Right cardiac atrium (tissue), 5 donors: ENCODE measurements around the gene WDR90. TPM values are rescaled to one million over a fixed set of nuclear protein-coding genes. Genes with fewer than 3 reads are reported as not detected.
A peak's percentile ranks its signal among the peaks of the same experiment; 100 is the strongest.

Experiments
- ATAC-seq, 2 donors: fragments of 200-7000 bp; cut with Tn5 transposase; one replicate each; pipeline versions ENCODE4 v1.8.0 to v1.9.1; 2020; ENCODE audit warnings: moderate library complexity in 2 of 2, mild to moderate bottlenecking in 1 of 2
- DNase-seq, 3 donors: peaks; one replicate each; pipeline ENCODE4 v3.0.0-alpha.2; 2020
- H3K27ac ChIP-seq: one replicate; pipeline ENCODE4 v1.5.1; 2013; ENCODE audit warnings: mild to moderate bottlenecking, low read length, control low read depth, moderate library complexity
- H3K27me3 ChIP-seq: one replicate; pipeline ENCODE4 v1.6.1; 2013; ENCODE audit not compliant: control insufficient read depth, insufficient read depth
- H3K4me1 ChIP-seq: one replicate; pipeline ENCODE4 v1.6.1; 2013; ENCODE audit warnings: low read length; ENCODE audit not compliant: control insufficient read depth, insufficient read depth
- H3K4me3 ChIP-seq: one replicate; pipeline ENCODE4 v1.5.1; 2013; ENCODE audit warnings: low read length, control low read depth
- H3K9me3 ChIP-seq: one replicate; pipeline ENCODE4 v1.6.1; 2013; ENCODE audit warnings: low read length; ENCODE audit not compliant: control insufficient read depth
- WGBS: extraction: QIAGEN DNeasy Blood & Tissue Kit; methylation state at CpG from one replicate; pipeline ENCODE4 v1.1.7; 2013; 5-methylcytosine and 5-hydroxymethylcytosine counted together
- intact Hi-C, 4 donors: fragments of 100-400 bp; cut with DNase I; formaldehyde crosslinking; loops; one replicate each; pipeline versions ENCODE4 v1.11.0 to v1.14.0; 2022 to 2023
- polyA plus RNA-seq: library from polyadenylated mRNA; stranded (reverse); fragments of 200-250 nt; gene quantifications from one replicate; pipeline ENCODE4 v1.2.3, GENCODE V29; 2013
- total RNA-seq, 4 donors: library from RNA; stranded (reverse); fragmentation: NEBNext Ultra II Directional; extraction: Animal tissue kit (Norgen Biotek cat#: 25700); gene quantifications; one replicate each; pipeline ENCODE4 v1.2.1, GENCODE V29; 2021
- donor health status: healthy with polysubstance abuse.
- donor health status: DM: no; HTN: yes; CAD: no.
- donor health status: DM: no; HTN: no; CAD: no.
- donor health status: DM: no; HTN: yes; CAD: no; lungs with severe emphysema.
- donor health status: DM: yes; HTN: yes; CAD: no.

The WDR90 gene
- total and polyA plus RNA-seq, 5 donors = 8.1 to 13.7 (median 11.9) TPM

DNA sequence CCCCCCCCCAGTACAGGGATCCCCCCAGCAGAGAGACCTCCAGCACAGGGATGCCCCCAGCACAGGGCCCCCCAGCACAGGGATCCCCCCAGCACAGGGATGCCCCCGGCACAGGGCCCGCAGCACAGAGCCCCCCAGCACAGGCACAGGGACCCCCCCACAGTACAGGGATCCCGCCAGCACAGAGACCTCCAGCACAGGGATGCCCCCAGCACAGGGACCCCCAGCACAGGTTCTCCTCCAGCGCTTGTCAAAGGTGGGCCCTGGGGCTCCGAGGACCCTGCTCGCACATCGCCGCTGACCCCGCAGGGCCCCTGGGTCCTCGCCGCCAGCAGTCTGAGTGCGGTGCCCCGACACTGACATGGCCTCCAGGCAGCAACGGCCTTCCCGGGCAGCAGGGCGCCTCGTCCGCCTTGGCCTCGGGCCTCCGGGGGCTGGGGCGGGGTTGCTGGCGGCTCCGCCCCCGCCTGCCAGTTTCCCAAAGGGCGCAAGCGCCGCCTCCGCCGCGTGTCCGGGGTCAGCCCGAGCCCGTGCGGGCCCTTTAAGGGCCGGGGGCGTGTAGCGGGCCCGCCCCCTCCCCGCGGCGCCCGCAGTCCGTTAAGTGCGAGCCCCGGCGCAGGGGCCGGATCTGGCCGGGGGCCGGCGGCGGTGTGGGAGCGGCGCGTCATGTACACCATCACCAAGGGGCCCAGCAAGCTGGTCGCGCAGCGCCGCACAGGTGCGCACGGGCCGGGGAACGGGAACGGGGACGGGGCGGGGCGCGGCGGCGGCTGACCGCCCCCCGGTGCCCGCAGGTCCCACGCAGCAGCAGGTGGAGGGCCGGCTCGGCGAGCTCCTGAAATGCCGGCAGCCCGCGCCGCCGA is 7.6 kb upstream of the WDR90 start, which contains the start of gene MCRIP2:
TSS of gene MCRIP2 (plus strand) at position 503 of the 863 bp plus-strand sequence. CDS start at position 667, 164 bp downstream.
- H3K27me3 ChIP-seq = no peaks in the 10 kb centered on the region
- DNase-seq (peak; percentile 89 to 96 (median 96)), ATAC-seq (peak; percentile 67 to 76)
- H3K27ac ChIP-seq = peak within 1 kb of the TSS; percentile 98
- H3K4me3 ChIP-seq = peak within 1 kb of the TSS; percentile 72
- intact Hi-C loops = no loop called here
- H3K4me1 ChIP-seq = peaks cover 3% of the 10 kb centered on the region
- H3K9me3 ChIP-seq = no peaks in the 10 kb centered on the region
- 2% methylated on average over 81 of the region's 81 CpGs for WGBS

DNA sequence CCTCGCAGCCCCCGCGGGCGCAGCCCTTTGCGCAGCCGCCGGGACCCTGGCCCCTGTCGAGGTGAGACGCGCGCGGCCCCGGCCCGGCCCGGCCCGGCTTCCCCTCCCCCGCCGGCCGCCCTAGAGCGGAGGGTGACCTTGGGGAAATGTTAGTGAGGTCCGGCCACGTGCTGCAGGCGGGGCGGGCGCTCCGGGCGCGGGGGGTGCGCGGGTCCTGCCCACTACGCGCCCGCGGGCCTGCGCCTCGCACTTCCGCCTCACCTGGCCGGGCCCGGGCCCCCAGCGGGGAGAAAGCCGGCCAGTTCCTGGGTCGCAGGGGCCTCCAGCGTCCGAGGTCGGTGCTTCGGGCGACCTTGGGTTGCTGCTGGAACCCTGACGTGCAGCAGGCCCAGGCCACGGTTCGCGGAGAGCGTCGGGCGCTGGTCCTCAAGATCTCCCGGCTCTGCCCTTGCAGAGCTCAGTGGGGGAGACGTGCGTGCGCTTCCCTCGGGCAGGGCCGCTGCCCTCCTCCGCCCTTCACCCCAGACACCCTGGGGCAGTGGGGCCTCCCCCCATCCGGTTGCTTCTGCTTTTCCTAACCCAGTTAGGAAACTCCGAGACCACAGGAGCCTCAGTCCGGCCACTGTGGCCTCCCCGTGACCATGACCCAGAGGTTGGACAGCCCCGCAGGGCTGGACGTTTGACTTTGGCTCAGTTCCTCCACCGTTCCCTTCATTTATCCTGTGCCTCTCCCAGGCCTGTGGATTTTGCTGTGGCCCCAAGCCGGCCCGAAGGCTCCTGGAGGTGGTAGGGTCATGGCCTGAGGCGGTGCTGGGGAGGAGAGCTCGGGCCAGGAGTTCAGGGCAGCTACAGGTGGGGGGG is 6.7 kb upstream of the WDR90 start:
- intact Hi-C loops = no loop called here
- ATAC-seq (peak; percentile 11 to 41), DNase-seq (peak in 2 of 3 donors; percentile 83 to 86)
- Histone ChIP-seq H3K9me3 (no peaks in the 10 kb centered on the region), H3K4me1 (peaks cover 2% of the 10 kb centered on the region), H3K27ac (peak overlapping the region; percentile 71), H3K27me3 (no peaks in the 10 kb centered on the region), H3K4me3 (peak overlapping the region; percentile 72)
- WGBS = 5% methylated on average over 72 of the region's 72 CpGs

DNA sequence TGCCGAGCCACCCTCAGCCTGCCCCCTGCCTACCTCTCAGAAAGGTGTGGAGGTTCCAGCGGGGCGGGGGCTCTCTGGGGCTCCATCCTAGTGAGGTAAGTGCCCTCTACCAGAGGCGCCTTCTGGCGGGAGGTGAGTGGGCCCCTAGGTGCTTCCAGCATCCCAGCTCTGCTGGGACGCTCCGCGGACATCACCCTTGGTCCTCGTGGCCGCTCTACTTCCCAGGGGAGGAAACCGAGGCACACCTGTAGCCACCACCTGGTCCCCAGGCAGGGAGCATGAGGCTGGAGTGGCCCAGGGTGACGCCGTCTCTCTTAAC is 6.2 kb upstream of the WDR90 start:
- no peak for DNase-seq
- WGBS = 86% methylated on average over 13 of the region's 13 CpGs

DNA sequence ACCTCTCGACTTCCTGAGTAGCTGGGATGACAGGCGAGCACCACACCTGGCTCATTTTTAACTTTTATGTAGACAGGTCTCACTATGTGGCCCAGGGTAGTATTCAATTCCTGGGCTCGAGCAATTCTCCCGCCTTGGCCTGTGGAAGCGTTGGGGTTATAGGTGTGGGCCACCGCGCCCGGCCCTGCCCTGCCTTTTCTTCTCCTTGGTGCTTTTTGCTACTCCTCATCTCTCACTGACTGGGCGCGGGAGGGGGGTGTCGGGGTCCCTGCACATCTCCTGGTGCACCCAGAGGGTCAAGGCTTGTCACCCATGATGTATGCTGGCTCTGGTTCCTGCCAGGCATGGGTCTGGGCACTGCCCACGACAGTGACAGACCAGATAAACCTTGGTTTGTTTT is 4.6 kb upstream of the WDR90 start:
- 86% methylated on average over 12 of the region's 12 CpGs for WGBS
- Histone ChIP-seq H3K27ac (no peak overlapping the region), H3K4me3 (no peak overlapping the region), H3K4me1 (peaks cover 3% of the 10 kb centered on the region), H3K9me3 (no peaks in the 10 kb centered on the region), H3K27me3 (no peaks in the 10 kb centered on the region)
- intact Hi-C loops = no loop called here
- DNase-seq (no peak), ATAC-seq (no peak)

More for the DNA sequence above, 6.2 kb upstream of the WDR90 start:
- Histone ChIP-seq H3K4me3 (peak overlapping the region; percentile 72), H3K27ac (peak overlapping the region; percentile 71), H3K4me1 (peaks cover 1% of the 10 kb centered on the region), H3K9me3 (no peaks in the 10 kb centered on the region), H3K27me3 (no peaks in the 10 kb centered on the region)
- intact Hi-C loops = no loop called here
- ATAC-seq = no peak

DNA sequence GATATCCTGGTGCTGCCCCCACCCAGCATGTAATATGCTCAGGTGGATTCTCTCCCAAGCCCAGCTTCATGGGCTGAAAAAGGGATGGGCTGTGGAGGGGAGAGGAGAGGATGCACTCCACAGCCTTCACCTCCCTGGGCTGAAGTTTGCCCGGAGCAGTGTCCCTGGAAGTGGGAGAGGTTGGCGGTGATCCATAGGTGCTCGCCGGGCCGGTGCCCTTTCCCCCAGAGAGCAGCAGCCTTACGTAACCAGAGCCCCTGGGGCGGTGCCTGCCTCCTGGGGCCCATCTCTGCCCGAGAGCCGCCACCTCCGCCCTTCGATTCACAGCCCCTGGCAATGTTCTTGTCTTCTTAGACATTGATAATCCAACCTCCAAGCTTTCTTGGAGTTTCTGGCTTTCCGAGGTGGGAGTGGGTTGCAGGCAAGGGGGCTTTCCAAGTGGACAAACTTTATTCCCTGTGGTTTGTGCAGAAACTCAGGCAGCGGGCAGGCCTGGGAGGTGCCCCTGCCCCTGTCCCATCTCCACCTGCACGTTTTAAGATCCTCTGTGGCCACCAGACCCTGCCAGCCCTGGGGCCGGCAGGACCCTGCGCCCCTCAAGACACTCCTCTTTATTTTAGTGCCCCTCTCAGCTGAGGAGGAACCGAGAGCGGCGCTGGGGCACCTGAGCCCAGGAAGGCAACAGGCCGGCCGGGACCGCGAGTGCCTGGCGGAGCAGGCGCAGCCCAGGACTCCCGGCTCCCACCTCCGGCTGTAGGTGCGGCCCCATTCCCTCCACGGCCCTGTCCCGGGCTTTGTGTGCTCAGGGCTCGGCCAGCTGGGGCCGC is 3.1 kb upstream of the WDR90 start:
- Histone ChIP-seq H3K27me3 (no peaks in the 10 kb centered on the region), H3K27ac (peak overlapping the region; percentile 22), H3K9me3 (no peaks in the 10 kb centered on the region), H3K4me3 (no peak overlapping the region), H3K4me1 (peaks cover 3% of the 10 kb centered on the region)
- no peak for DNase-seq
- ATAC-seq = no peak
- 72% methylated on average over 32 of the region's 32 CpGs for WGBS
- intact Hi-C loops = no loop called here

DNA sequence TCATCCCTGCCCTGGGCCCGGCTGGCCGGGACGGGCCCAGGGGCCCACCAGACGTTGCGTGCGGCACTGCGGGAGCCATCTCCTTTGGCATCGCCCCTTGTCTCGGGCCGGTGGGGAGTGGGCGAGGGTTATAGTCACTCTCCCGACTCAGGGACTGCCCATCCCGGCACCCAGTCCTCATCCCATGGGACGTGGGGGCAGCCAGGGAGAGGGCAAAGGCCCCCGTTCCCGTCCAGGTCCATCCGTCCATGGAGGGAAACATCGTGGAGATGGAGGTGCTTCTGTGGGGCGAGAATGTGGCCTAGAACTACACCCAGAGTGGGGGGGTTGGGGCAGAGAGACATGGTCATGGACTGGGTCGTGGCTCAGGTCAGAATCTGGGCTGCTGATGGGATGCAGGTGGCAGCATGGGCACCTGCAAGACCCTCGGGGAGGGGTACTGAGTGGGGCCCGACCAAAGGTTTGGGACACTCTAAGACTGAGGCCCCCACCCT is 2.4 kb upstream of the WDR90 start:
- ATAC-seq = no peak
- no peaks in the 10 kb centered on the region for H3K9me3 ChIP-seq
- H3K4me1 ChIP-seq = peaks cover 3% of the 10 kb centered on the region
- H3K4me3 ChIP-seq = no peak overlapping the region
- WGBS = 81% methylated on average over 22 of the region's 22 CpGs
- no peaks in the 10 kb centered on the region for H3K27me3 ChIP-seq
- no peak for DNase-seq
- H3K27ac ChIP-seq = peak overlapping the region; percentile 22
- intact Hi-C loops = no loop called here

DNA sequence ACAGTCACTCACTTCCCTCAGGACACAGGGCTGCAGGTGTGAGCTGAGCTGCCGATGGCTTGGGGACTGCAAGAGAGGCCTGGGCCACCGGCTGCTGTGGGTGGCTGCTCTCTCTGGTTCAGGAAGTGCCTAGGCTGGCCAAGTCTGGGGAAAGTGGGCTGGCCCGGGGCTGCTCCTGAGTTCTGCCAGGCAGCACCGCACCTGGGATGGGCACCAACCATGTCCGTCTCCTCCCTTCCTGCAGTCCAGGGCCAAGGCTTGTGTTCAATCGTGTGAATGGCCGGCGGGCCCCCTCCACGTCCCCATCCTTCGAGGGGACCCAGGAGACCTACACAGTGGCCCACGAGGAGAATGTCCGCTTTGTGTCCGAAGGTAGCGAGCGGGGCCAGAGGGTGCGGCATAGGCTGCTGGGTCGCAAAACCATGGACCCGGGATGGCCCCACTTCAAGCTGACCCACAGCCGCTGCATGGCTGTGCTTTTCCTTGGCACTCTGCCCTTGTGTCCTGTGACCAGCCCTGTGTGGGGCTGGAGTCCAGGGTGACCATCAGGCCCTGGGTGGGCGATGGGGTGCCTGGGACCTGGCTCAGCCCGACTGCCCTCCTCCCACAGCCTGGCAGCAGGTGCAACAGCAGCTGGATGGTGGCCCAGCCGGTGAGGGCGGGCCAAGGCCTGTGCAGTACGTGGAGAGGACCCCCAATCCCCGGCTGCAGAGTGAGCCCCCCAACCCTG is 1.8 kb upstream of the WDR90 start:
- peaks cover 3% of the 10 kb centered on the region for H3K4me1 ChIP-seq
- no peak for DNase-seq
- no peak overlapping the region for H3K4me3 ChIP-seq
- ATAC-seq = peak in 1 of 2 donors; percentile 1
- H3K27ac ChIP-seq = peak overlapping the region; percentile 22
- intact Hi-C loops = no loop called here
- no peaks in the 10 kb centered on the region for H3K27me3 ChIP-seq
- WGBS = 75% methylated on average over 25 of the region's 25 CpGs
- no peaks in the 10 kb centered on the region for H3K9me3 ChIP-seq

DNA sequence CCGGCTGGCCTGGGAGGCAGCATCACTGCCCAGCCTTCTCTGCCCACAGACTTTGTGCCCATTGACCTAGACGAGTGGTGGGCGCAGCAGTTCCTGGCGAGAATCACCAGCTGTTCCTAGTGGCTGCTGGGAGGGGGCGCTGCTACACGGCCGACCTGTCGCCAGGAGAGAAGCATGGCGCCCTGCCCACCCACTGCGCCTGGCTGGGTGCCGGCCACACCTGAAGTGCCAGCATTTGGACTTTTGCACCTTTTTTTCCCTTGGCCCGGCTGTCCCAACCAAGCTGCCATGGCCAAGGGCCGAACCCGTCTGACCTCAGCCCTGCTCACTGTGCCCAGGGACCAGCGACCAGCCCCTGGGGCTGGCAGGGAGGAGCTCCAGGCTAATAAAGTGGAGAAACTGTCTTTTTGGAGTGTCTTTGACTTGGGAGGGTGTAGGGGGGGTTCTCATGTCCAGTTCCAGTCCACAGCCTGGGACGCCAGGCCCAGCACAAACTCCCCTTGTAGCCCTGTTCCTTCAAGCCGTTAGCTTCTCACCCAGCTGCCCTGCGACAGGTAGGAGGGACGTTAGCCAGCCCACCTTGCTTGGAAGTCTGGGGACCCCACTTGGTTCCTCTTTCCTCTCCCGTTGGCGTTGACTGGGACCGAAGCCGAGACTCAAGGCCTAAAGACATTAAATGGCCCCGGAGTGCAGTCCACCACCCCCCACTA is 939 bp upstream of the WDR90 start:
- Histone ChIP-seq H3K4me3 (peak overlapping the region; percentile 51), H3K4me1 (peaks cover 3% of the 10 kb centered on the region), H3K27me3 (no peaks in the 10 kb centered on the region), H3K27ac (peak overlapping the region; percentile 13), H3K9me3 (no peaks in the 10 kb centered on the region)
- ATAC-seq = no peak
- DNase-seq = no peak
- 44% methylated on average over 24 of the region's 24 CpGs for WGBS
- intact Hi-C loops = no loop called here

DNA sequence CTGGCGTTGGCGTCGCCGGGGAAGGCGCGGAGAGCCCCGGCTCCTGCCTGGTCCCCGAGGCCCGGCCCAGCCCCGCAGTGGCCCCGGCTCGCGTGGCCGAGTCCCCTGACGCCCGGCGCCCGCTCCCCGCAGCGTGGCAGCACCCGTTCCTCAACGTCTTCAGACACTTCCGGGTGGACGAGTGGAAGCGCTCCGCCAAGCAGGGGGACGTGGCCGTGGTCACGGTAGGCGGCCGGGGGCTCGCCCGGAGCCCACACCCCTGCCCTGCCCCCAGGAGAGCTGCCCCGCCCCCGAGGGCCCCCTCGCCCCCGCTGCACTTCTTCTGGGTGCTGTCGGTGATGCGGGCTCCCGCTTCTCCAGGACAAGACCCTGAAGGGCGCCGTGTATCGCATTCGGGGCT is 466 bp downstream of the WDR90 start:
- ATAC-seq = no peak
- H3K27me3 ChIP-seq = no peaks in the 10 kb centered on the region
- H3K4me1 ChIP-seq = peaks cover 3% of the 10 kb centered on the region
- no peaks in the 10 kb centered on the region for H3K9me3 ChIP-seq
- H3K4me3 ChIP-seq = peak overlapping the region; percentile 51
- intact Hi-C loops = no loop called here
- 3% methylated on average over 44 of the region's 44 CpGs for WGBS
- DNase-seq = no peak
- no peak overlapping the region for H3K27ac ChIP-seq
